OCI-LY1 (cell line): ENCODE data around the gene TRIM22.
A peak's percentile ranks its signal among the peaks of the same experiment; 100 is the strongest.

ENCODE experiments used
- H2AFZ ChIP-seq: fragments of 200-600 bp; sonication (generic), shearing (Covaris generic); 2 replicates; pipeline ENCODE4 v1.6.0; 2014; ENCODE audit warnings: antibody characterized with exemption, mild to moderate bottlenecking, low read length
- H3F3A ChIP-seq: fragments of 200-600 bp; sonication (generic), shearing (Covaris generic); 2 replicates; pipeline ENCODE4 v1.6.0; 2014; ENCODE audit warnings: mild to moderate bottlenecking, antibody characterized with exemption, low read length, moderate library complexity; ENCODE audit not compliant: insufficient read depth
- H3K27ac ChIP-seq: fragments of 200-600 bp; sonication (generic); 2 replicates; pipeline ENCODE4 v1.5.1; 2014; ENCODE audit warnings: low read length, mixed run types, mild to moderate bottlenecking, low read depth; ENCODE audit not compliant: poor library complexity, severe bottlenecking
- H3K27me3 ChIP-seq: fragments of 200-600 bp; sonication (generic); 2 replicates; pipeline ENCODE4 v1.6.0; 2014; ENCODE audit warnings: antibody characterized with exemption, mild to moderate bottlenecking, low read length, moderate library complexity; ENCODE audit not compliant: insufficient read depth
- H3K36me3 ChIP-seq: fragments of 200-600 bp; sonication (generic); 2 replicates; pipeline ENCODE4 v1.6.1; 2014; ENCODE audit warnings: mild to moderate bottlenecking, antibody characterized with exemption, low read length, moderate library complexity, mixed read lengths; ENCODE audit not compliant: insufficient read depth
- H3K4me1 ChIP-seq: fragments of 200-600 bp; sonication (generic); 2 replicates; pipeline ENCODE4 v1.5.1; 2014; ENCODE audit warnings: mild to moderate bottlenecking, low read length, moderate library complexity; ENCODE audit not compliant: insufficient read depth, severe bottlenecking
- H3K4me2 ChIP-seq: fragments of 200-600 bp; sonication (generic), shearing (Covaris generic); 2 replicates; pipeline ENCODE4 v1.6.1; 2014; ENCODE audit warnings: low read length
- H3K4me3 ChIP-seq: fragments of 200-600 bp; sonication (generic); 2 replicates; pipeline ENCODE4 v1.5.1; 2014; ENCODE audit warnings: low read length, low read depth, mild to moderate bottlenecking, mixed read lengths; ENCODE audit not compliant: poor library complexity, severe bottlenecking
- H3K79me2 ChIP-seq: fragments of 200-600 bp; shearing (Covaris generic); 2 replicates; pipeline ENCODE4 v1.6.1; 2016; ENCODE audit warnings: mixed run types, low read length, mixed read lengths; ENCODE audit not compliant: insufficient read depth
- H3K9ac ChIP-seq: fragments of 200-600 bp; sonication (generic), shearing (Covaris generic); 2 replicates; pipeline ENCODE4 v1.6.1; 2014; ENCODE audit warnings: mild to moderate bottlenecking, low read length, mixed read lengths
- H3K9me2 ChIP-seq: fragments of 200-600 bp; sonication (generic), shearing (Covaris generic); 2 replicates; pipeline ENCODE4 v1.6.1; 2014; ENCODE audit warnings: low read depth, mild to moderate bottlenecking, low read length, mixed read lengths
- H3K9me3 ChIP-seq: fragments of 200-600 bp; shearing (Covaris generic); 2 replicates; pipeline ENCODE4 v1.6.1; 2014; ENCODE audit warnings: low read length, mixed read lengths
- H4K20me1 ChIP-seq: fragments of 200-600 bp; sonication (generic), shearing (Covaris generic); 2 replicates; pipeline ENCODE4 v1.6.0; 2016; ENCODE audit warnings: mild to moderate bottlenecking, low read length; ENCODE audit not compliant: insufficient read depth
- EZH2 ChIP-seq: fragments of 200-600 bp; sonication (generic), shearing (Covaris generic); IDR thresholded peaks from 2 replicates; pipeline ENCODE4 v1.8.0; 2017; ENCODE audit warnings: borderline replicate concordance, mixed run types, mild to moderate bottlenecking, antibody characterized with exemption, low read length, moderate library complexity, mixed read lengths
- TF ChIP-seq, protein P1 (sequence below): fragments of 200-600 bp; sonication (generic), shearing (Covaris generic); IDR thresholded peaks from 2 replicates; pipeline ENCODE4 v1.5.1; 2017; ENCODE audit warnings: mild to moderate bottlenecking, antibody characterized with exemption, low read length, moderate library complexity, mixed read lengths

The TRIM22 gene

DNA sequence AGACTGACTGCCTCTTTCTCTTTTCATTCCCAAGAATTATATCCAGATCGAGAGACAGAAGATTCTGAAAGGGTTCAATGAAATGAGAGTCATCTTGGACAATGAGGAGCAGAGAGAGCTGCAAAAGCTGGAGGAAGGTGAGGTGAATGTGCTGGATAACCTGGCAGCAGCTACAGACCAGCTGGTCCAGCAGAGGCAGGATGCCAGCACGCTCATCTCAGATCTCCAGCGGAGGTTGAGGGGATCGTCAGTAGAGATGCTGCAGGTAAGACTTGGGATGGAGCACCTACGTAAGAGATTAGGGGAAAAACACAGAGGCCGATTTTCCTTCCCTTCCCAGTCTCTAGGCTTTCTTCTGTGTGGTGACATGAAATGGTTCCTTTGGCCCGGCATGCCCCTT lies 8.7 kb downstream of the TRIM22 start:
- H3K79me2 ChIP-seq, result no peaks in the 10 kb centered on the region
- TF ChIP-seq, protein P1, sequence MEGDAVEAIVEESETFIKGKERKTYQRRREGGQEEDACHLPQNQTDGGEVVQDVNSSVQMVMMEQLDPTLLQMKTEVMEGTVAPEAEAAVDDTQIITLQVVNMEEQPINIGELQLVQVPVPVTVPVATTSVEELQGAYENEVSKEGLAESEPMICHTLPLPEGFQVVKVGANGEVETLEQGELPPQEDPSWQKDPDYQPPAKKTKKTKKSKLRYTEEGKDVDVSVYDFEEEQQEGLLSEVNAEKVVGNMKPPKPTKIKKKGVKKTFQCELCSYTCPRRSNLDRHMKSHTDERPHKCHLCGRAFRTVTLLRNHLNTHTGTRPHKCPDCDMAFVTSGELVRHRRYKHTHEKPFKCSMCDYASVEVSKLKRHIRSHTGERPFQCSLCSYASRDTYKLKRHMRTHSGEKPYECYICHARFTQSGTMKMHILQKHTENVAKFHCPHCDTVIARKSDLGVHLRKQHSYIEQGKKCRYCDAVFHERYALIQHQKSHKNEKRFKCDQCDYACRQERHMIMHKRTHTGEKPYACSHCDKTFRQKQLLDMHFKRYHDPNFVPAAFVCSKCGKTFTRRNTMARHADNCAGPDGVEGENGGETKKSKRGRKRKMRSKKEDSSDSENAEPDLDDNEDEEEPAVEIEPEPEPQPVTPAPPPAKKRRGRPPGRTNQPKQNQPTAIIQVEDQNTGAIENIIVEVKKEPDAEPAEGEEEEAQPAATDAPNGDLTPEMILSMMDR, result no peak
- TF ChIP-seq EZH2, result no peak
- H4K20me1 ChIP-seq, result no peaks in the 10 kb centered on the region

DNA sequence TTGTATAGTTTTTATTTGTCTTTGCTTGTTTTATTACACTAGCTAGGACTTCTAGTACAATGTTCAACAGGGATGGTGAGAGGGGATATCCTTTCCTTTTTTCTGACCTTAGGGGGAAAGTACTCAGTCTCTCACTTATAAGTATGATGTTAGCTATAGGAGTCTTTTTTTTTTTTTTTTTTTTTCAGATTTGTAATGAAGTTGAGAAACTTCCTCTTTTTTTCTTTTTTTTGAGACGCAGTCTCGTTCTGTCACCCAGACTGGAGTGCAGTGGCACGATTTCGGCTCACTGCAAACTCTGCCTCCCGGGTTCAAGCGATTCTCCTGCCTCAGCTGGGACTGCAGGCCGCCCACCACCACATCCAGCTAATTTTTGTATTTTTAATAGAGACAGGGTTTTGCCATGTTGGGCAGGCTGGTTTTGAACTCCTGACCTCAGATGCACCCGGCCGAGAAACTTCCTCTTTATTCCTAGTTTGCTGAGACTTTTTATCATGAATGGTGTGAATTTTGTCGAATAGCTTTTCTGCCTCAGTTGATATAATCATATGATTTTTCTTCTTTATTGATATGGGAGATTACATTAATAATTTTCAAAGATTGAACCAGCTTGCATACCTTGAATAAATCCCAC lies 10.9 kb downstream of the TRIM22 start:
- H2AFZ ChIP-seq, result no peak overlapping the region
- H3K9ac ChIP-seq, result no peak overlapping the region
- TF ChIP-seq, protein P1, result no peak
- no peak for TF ChIP-seq EZH2
- H3K4me3 ChIP-seq, result no peak overlapping the region
- H3K4me1 ChIP-seq, result peaks cover 13% of the 10 kb centered on the region
- no peaks in the 10 kb centered on the region for H3K27me3 ChIP-seq
- peaks cover 71% of the 10 kb centered on the region for H3K36me3 ChIP-seq
- peak overlapping the region; percentile 41; the same call in 1 of the 2 replicates for H3K4me2 ChIP-seq
- H4K20me1 ChIP-seq, result no peaks in the 10 kb centered on the region
- H3F3A ChIP-seq, result no peaks in the 10 kb centered on the region
- H3K9me3 ChIP-seq, result no peaks in the 10 kb centered on the region
- peak overlapping the region; percentile 36 for H3K27ac ChIP-seq
- no peaks in the 10 kb centered on the region for H3K9me2 ChIP-seq
- no peaks in the 10 kb centered on the region for H3K79me2 ChIP-seq

More for the DNA sequence above, 8.7 kb downstream of the TRIM22 start:
- Histone ChIP-seq H3F3A (no peaks in the 10 kb centered on the region), H2AFZ (no peak overlapping the region), H3K9me2 (no peaks in the 10 kb centered on the region), H3K27ac (no peak overlapping the region), H3K9me3 (no peaks in the 10 kb centered on the region), H3K36me3 (peaks cover 60% of the 10 kb centered on the region), H3K27me3 (no peaks in the 10 kb centered on the region), H3K9ac (no peak overlapping the region), H3K4me3 (no peak overlapping the region), H3K4me1 (peaks cover 13% of the 10 kb centered on the region), H3K4me2 (no peak overlapping the region)

DNA sequence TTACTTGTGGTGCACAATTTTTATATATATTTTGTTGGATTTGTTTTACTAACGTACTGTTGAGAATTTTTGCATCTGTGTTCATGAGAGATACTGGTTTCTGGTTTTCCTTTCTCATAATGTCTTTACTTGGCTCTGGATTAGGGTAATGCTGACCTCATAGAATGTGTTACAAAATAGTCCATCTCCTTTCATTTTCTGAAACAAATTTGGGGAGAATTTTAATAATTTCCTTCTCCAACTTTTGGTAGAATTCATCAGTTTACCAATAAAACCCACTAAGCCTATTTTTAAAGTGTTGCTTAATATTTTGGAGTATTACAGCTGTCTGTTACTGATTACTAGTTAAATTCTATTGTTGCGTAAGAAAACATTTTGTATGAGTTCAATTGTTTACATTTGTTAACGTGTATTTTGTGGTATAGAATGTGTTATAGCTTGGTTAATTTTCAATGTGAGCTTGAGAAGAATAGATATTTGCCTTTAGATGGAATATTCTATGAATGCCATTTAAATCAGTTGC lies 11.5 kb downstream of the TRIM22 start:
- H3K27ac ChIP-seq, result no peak overlapping the region
- no peaks in the 10 kb centered on the region for H3K9me3 ChIP-seq
- H3K4me1 ChIP-seq, result peaks cover 13% of the 10 kb centered on the region
- peaks cover 75% of the 10 kb centered on the region for H3K36me3 ChIP-seq
- H3F3A ChIP-seq, result no peaks in the 10 kb centered on the region
- no peaks in the 10 kb centered on the region for H3K79me2 ChIP-seq
- H3K4me3 ChIP-seq, result no peak overlapping the region
- H3K27me3 ChIP-seq, result no peaks in the 10 kb centered on the region
- TF ChIP-seq, protein P1, result no peak
- no peak for TF ChIP-seq EZH2
- no peak overlapping the region for H3K4me2 ChIP-seq
- no peaks in the 10 kb centered on the region for H4K20me1 ChIP-seq
- no peak overlapping the region for H3K9ac ChIP-seq
- H3K9me2 ChIP-seq, result no peaks in the 10 kb centered on the region
- no peak overlapping the region for H2AFZ ChIP-seq
